Measurements from ENCODE around the gene HEMK1. TPM values are rescaled to one million over a fixed set of nuclear protein-coding genes. Genes with fewer than 3 reads are reported as not detected.

The HEMK1 gene
- total RNA-seq, 1 donor = 8.7 TPM

DNA sequence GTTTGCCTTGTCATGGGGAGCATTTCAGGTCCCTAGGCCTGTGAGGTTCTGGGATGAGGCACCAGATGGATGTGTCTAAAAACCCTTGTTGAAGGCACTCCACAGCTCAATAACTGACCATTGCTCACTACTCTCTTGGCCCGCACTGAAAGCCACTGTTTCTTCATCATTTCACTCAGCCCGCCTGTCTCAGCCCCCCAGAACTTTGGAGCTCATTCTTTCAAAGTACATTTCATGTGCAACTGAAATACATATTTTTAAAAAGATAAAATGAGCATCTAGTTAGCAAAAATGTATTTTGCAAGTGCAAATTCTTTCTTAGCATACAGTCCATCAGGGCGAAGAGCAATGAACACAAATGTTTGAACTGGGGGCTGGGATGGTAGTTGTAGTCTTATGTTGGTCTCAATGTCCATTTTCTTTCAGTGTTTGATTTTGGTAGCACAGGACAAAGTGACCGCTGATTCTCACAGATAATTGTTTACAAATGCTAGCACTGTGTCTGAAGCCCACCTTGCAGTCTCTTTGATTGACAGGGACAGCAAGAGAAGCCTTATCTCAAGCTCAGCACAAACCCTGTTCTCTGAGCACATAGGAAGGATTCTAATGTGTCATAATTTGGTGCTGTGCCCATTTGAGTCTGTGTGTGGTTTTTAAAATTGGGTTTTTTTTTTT lies 19.6 kb downstream of the HEMK1 start:
- Histone ChIP-seq H3K36me3 (ENCODE audit: insufficient read depth, low read length) (peaks cover 3% of the 10 kb centered on the region), H3K4me2 (ENCODE audit: insufficient read depth, low read length) (no peak overlapping the region), H3K27me3 (ENCODE audit: insufficient read depth, low read length) (no peaks in the 10 kb centered on the region), H4K20me1 (ENCODE audit: insufficient read depth, low read length) (no peaks in the 10 kb centered on the region), H3K79me2 (ENCODE audit: insufficient read depth, low read length) (no peaks in the 10 kb centered on the region), H2AFZ (ENCODE audit: low read length) (no peak overlapping the region), H3K9me3 (ENCODE audit: low read depth, low read length) (no peaks in the 10 kb centered on the region), H3K4me3 (ENCODE audit: insufficient read depth, low read length) (no peak overlapping the region), H3K4me1 (ENCODE audit: insufficient read depth, low read length) (peaks cover 32% of the 10 kb centered on the region), H3K27ac (ENCODE audit: low read depth, low read length) (no peak overlapping the region)
- DNase-seq (ENCODE audit: insufficient read length, low spot score, missing footprints) = peak; percentile 82
- TF ChIP-seq, protein P1, sequence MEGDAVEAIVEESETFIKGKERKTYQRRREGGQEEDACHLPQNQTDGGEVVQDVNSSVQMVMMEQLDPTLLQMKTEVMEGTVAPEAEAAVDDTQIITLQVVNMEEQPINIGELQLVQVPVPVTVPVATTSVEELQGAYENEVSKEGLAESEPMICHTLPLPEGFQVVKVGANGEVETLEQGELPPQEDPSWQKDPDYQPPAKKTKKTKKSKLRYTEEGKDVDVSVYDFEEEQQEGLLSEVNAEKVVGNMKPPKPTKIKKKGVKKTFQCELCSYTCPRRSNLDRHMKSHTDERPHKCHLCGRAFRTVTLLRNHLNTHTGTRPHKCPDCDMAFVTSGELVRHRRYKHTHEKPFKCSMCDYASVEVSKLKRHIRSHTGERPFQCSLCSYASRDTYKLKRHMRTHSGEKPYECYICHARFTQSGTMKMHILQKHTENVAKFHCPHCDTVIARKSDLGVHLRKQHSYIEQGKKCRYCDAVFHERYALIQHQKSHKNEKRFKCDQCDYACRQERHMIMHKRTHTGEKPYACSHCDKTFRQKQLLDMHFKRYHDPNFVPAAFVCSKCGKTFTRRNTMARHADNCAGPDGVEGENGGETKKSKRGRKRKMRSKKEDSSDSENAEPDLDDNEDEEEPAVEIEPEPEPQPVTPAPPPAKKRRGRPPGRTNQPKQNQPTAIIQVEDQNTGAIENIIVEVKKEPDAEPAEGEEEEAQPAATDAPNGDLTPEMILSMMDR (IDR thresholded peaks at IDR 0.05; ENCODE audit: extremely low read depth, low read depth, low read length) = no peak

DNA sequence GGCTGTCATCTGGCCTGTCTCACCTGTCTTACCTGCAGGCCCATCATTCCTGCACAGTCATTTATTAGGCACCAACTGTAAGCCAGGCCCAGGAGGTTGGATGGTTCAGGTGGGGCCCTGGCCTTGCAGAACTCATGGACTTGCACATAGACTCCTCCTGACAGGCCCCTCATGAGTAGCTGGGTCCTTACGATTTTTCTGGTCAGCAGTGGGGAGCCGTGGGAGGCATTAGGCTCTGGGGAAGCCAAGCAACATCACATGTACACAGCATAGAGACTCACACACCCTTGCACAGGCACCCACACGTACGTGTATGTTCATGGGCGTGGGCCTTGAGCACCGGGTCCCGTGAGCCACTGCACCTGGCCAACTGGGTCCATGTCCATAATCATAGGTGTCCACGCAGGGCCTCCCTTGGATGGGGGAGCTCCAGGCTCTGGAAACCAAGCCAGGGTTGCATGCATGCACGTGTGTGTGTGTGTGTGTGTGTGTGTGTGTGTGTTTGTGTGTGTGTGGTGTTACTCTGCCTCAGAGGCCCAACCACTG lies 21.9 kb downstream of the HEMK1 start:
- Histone ChIP-seq H3K36me3 (ENCODE audit: insufficient read depth, low read length) (no peaks in the 10 kb centered on the region), H3K9me3 (ENCODE audit: low read depth, low read length) (no peaks in the 10 kb centered on the region), H4K20me1 (ENCODE audit: insufficient read depth, low read length) (no peaks in the 10 kb centered on the region), H3K27me3 (ENCODE audit: insufficient read depth, low read length) (no peaks in the 10 kb centered on the region), H2AFZ (ENCODE audit: low read length) (no peak overlapping the region), H3K27ac (ENCODE audit: low read depth, low read length) (no peak overlapping the region), H3K4me2 (ENCODE audit: insufficient read depth, low read length) (peak overlapping the region; percentile 26), H3K79me2 (ENCODE audit: insufficient read depth, low read length) (no peaks in the 10 kb centered on the region), H3K4me1 (ENCODE audit: insufficient read depth, low read length) (peaks cover 32% of the 10 kb centered on the region), H3K4me3 (ENCODE audit: insufficient read depth, low read length) (no peak overlapping the region)
- DNase-seq (ENCODE audit: insufficient read length, low spot score, missing footprints) = peak; percentile 80
- TF ChIP-seq, protein P1 (IDR thresholded peaks at IDR 0.05; ENCODE audit: extremely low read depth, low read depth, low read length) = no peak

DNA sequence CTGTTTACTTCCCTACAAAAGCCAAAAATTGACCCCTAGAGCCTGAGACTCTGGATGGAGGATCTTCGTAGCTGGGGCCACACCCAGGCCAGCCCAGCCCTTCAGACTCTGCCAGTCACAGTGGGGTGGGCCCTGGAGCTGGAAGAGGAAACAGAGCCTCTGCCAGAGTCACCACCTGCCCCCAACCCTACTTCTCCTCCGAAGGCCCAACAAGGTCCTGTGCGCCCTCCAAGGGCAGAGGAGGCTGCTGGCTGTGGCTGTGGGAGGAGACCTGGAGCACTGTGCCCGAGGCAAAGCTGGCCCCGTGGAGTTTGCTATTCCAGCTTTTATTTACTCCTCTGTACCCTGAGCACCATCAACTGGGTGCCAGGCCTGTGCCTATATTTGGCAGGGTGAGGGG lies 23.2 kb downstream of the HEMK1 start:
- no peaks in the 10 kb centered on the region for H3K9me3 ChIP-seq (ENCODE audit: low read depth, low read length)
- DNase-seq (ENCODE audit: insufficient read length, low spot score, missing footprints) = no peak
- no peaks in the 10 kb centered on the region for H3K27me3 ChIP-seq (ENCODE audit: insufficient read depth, low read length)
- H3K36me3 ChIP-seq (ENCODE audit: insufficient read depth, low read length) = no peaks in the 10 kb centered on the region
- TF ChIP-seq, protein P1 (IDR thresholded peaks at IDR 0.05; ENCODE audit: extremely low read depth, low read depth, low read length) = no peak
- no peaks in the 10 kb centered on the region for H3K79me2 ChIP-seq (ENCODE audit: insufficient read depth, low read length)
- no peak overlapping the region for H2AFZ ChIP-seq (ENCODE audit: low read length)
- peaks cover 26% of the 10 kb centered on the region for H3K4me1 ChIP-seq (ENCODE audit: insufficient read depth, low read length)
- no peak overlapping the region for H3K4me3 ChIP-seq (ENCODE audit: insufficient read depth, low read length)
- H4K20me1 ChIP-seq (ENCODE audit: insufficient read depth, low read length) = no peaks in the 10 kb centered on the region
- no peak overlapping the region for H3K27ac ChIP-seq (ENCODE audit: low read depth, low read length)
- H3K4me2 ChIP-seq (ENCODE audit: insufficient read depth, low read length) = no peak overlapping the region

DNA sequence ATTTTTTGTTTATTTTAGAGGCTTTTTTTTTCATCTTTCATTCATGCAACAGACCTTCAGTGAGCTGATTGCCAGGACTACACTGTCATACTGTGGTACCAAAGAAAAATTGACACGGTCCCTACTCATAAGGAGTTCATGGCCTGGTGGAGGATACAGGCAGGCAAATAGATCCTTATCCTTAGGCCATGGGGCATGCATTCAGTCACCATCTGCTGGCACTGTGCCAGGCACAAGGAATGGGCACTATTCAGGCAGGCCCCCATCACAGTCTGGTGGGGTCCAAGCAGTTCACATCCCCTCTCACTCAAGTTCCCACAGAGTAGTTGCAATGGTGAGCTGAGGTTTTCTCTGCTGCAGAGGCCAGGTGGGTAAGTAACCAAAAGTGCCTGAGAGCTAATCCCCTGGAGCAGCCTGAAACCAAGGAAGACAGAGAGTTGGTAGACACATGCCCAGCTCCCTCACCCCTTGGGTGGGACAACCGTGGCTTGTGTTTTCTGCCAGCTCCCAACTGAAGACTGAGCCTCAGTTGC lies 25.0 kb downstream of the HEMK1 start:
- Histone ChIP-seq H3K4me3 (ENCODE audit: insufficient read depth, low read length) (no peak overlapping the region), H3K79me2 (ENCODE audit: insufficient read depth, low read length) (no peaks in the 10 kb centered on the region), H3K36me3 (ENCODE audit: insufficient read depth, low read length) (no peaks in the 10 kb centered on the region), H3K4me2 (ENCODE audit: insufficient read depth, low read length) (no peak overlapping the region), H3K4me1 (ENCODE audit: insufficient read depth, low read length) (peaks cover 13% of the 10 kb centered on the region), H2AFZ (ENCODE audit: low read length) (no peak overlapping the region), H3K27me3 (ENCODE audit: insufficient read depth, low read length) (no peaks in the 10 kb centered on the region), H3K27ac (ENCODE audit: low read depth, low read length) (no peak overlapping the region), H3K9me3 (ENCODE audit: low read depth, low read length) (no peaks in the 10 kb centered on the region), H4K20me1 (ENCODE audit: insufficient read depth, low read length) (no peaks in the 10 kb centered on the region)
- peak; percentile 57 for DNase-seq (ENCODE audit: insufficient read length, low spot score, missing footprints)
- TF ChIP-seq, protein P1 (IDR thresholded peaks at IDR 0.05; ENCODE audit: extremely low read depth, low read depth, low read length) = no peak

Data from osteoblast (primary cell).